SH-SY5Y (cell line): ENCODE results near the gene IFNAR2.

Source experiments
- GATA2 ChIP-seq: IDR thresholded peaks from 2 replicates; pipeline ENCODE4 v1.6.1; 2011; ENCODE audit warnings: mild to moderate bottlenecking, low read depth, low read length
- GATA3 ChIP-seq: IDR thresholded peaks from 2 replicates; pipeline ENCODE4 v1.6.1; 2011; ENCODE audit warnings: low read depth, mild to moderate bottlenecking, low read length, moderate library complexity

- TF ChIP-seq GATA2, result no peak
- TF ChIP-seq GATA3, result no peak
These were observed 997 bp downstream of the IFNAR2 start for GRCh38 chr21:33230545-33231324.
